Effector memory CD4-positive, alpha-beta T cell (primary cell): ENCODE data around the gene BAG1.

ENCODE experiments used
- DNase-seq, 3 donors: peaks; one replicate each; pipeline ENCODE4 v3.0.0-alpha.2; 2020
- H3K27ac ChIP-seq: 2 replicates; pipeline ENCODE4 v1.7.0; 2013; ENCODE audit warnings: mild to moderate bottlenecking, low read length, moderate library complexity; ENCODE audit not compliant: insufficient read depth, poor library complexity, severe bottlenecking
- H3K27me3 ChIP-seq: replicated peaks from 2 replicates; pipeline ENCODE4 v1.7.0; 2013; ENCODE audit warnings: mild to moderate bottlenecking, low read length; ENCODE audit not compliant: insufficient read depth, control insufficient read depth, poor library complexity, severe bottlenecking
- H3K36me3 ChIP-seq: 2 replicates; pipeline ENCODE4 v1.7.0; 2013; ENCODE audit warnings: mild to moderate bottlenecking, low read length, moderate library complexity; ENCODE audit not compliant: control insufficient read depth, insufficient read depth
- H3K4me1 ChIP-seq: 2 replicates; pipeline ENCODE4 v1.7.0; 2013; ENCODE audit warnings: low read length, mild to moderate bottlenecking; ENCODE audit not compliant: control insufficient read depth, insufficient read depth, poor library complexity, severe bottlenecking
- H3K4me3 ChIP-seq: 2 replicates; pipeline ENCODE4 v1.7.0; 2013; ENCODE audit warnings: low read length, low read depth, mild to moderate bottlenecking; ENCODE audit not compliant: insufficient read depth, poor library complexity, severe bottlenecking
- H3K9me3 ChIP-seq: 2 replicates; pipeline ENCODE4 v1.7.0; 2013; ENCODE audit warnings: mild to moderate bottlenecking, low read length, moderate library complexity; ENCODE audit not compliant: control insufficient read depth

Gene BAG1

GRCh38 chr9:33223696-33224095, 40.8 kb downstream of the BAG1 start:
- no peaks in the 10 kb centered on the region for H3K9me3 ChIP-seq
- no peaks in the 10 kb centered on the region for H3K36me3 ChIP-seq
- no peak overlapping the region for H3K4me3 ChIP-seq
- no peak for DNase-seq
- no peaks in the 10 kb centered on the region for H3K27me3 ChIP-seq
- H3K4me1 ChIP-seq = peaks cover 10% of the 10 kb centered on the region
- no peak overlapping the region for H3K27ac ChIP-seq

GRCh38 chr9:33222031-33222430, 42.5 kb downstream of the BAG1 start:
- no peaks in the 10 kb centered on the region for H3K27me3 ChIP-seq
- peaks cover 10% of the 10 kb centered on the region for H3K4me1 ChIP-seq
- no peaks in the 10 kb centered on the region for H3K9me3 ChIP-seq
- no peak overlapping the region for H3K4me3 ChIP-seq
- no peaks in the 10 kb centered on the region for H3K36me3 ChIP-seq
- DNase-seq = no peak
- H3K27ac ChIP-seq = no peak overlapping the region

- no peak overlapping the region for H3K27ac ChIP-seq
- H3K27me3 ChIP-seq = no peaks in the 10 kb centered on the region
- H3K9me3 ChIP-seq = no peaks in the 10 kb centered on the region
- H3K4me3 ChIP-seq = no peak overlapping the region
- DNase-seq = no peak
- no peaks in the 10 kb centered on the region for H3K36me3 ChIP-seq
- peaks cover 10% of the 10 kb centered on the region for H3K4me1 ChIP-seq
These were observed 43.0 kb downstream of the BAG1 start for GRCh38 chr9:33221568-33221884.

GRCh38 chr9:33220681-33221567, 43.6 kb downstream of the BAG1 start:
- H3K27ac ChIP-seq = no peak overlapping the region

GRCh38 chr9:33211695-33212393, 52.7 kb downstream of the BAG1 start:
- no peaks in the 10 kb centered on the region for H3K4me1 ChIP-seq
- H3K36me3 ChIP-seq = no peaks in the 10 kb centered on the region
- no peaks in the 10 kb centered on the region for H3K9me3 ChIP-seq
- no peak overlapping the region for H3K27ac ChIP-seq
- DNase-seq = no peak
- H3K27me3 ChIP-seq = no peaks in the 10 kb centered on the region
- H3K4me3 ChIP-seq = no peak overlapping the region

More at GRCh38 chr9:33220681-33221567, 43.6 kb downstream of the BAG1 start:
- DNase-seq = no peak
- Histone ChIP-seq H3K36me3 (no peaks in the 10 kb centered on the region), H3K4me3 (no peak overlapping the region), H3K4me1 (peaks cover 10% of the 10 kb centered on the region), H3K9me3 (no peaks in the 10 kb centered on the region), H3K27me3 (no peaks in the 10 kb centered on the region)

- H3K4me3 ChIP-seq = no peak overlapping the region
- DNase-seq = no peak
- H3K9me3 ChIP-seq = no peaks in the 10 kb centered on the region
- H3K27ac ChIP-seq = no peak overlapping the region
- H3K4me1 ChIP-seq = no peaks in the 10 kb centered on the region
- H3K27me3 ChIP-seq = no peaks in the 10 kb centered on the region
- H3K36me3 ChIP-seq = no peaks in the 10 kb centered on the region
These were observed 54.3 kb downstream of the BAG1 start for GRCh38 chr9:33210006-33210715.

- Histone ChIP-seq H3K27ac (no peak overlapping the region), H3K27me3 (no peaks in the 10 kb centered on the region), H3K36me3 (no peaks in the 10 kb centered on the region), H3K4me3 (no peak overlapping the region), H3K9me3 (no peaks in the 10 kb centered on the region), H3K4me1 (no peaks in the 10 kb centered on the region)
- DNase-seq = no peak
These were observed 55.1 kb downstream of the BAG1 start for GRCh38 chr9:33209394-33209793.

GRCh38 chr9:33202552-33203201, 61.8 kb downstream of the BAG1 start:
- Histone ChIP-seq H3K4me3 (no peak overlapping the region), H3K27me3 (no peaks in the 10 kb centered on the region), H3K27ac (no peak overlapping the region), H3K36me3 (no peaks in the 10 kb centered on the region), H3K9me3 (no peaks in the 10 kb centered on the region), H3K4me1 (no peaks in the 10 kb centered on the region)
- no peak for DNase-seq
